Parathyroid adenoma (tissue), 2 donors: Measurements from ENCODE around the gene FCN2.

Experiments used
- H2AFZ ChIP-seq: fragments of 300-600 bp; sonication (generic); one replicate; pipeline ENCODE4 v1.7.0; 2017; ENCODE audit warnings: antibody characterized with exemption, mild to moderate bottlenecking
- H3K27ac ChIP-seq: fragments of 300-600 bp; sonication (generic); one replicate; pipeline ENCODE4 v1.7.0; 2017
- H3K27me3 ChIP-seq: fragments of 300-600 bp; sonication (generic); one replicate; pipeline ENCODE4 v1.7.0; 2017; ENCODE audit warnings: low read length; ENCODE audit not compliant: control insufficient read depth, insufficient read depth
- H3K36me3 ChIP-seq: fragments of 300-600 bp; sonication (generic); one replicate; pipeline ENCODE4 v1.7.0; 2017; ENCODE audit warnings: low read length; ENCODE audit not compliant: control insufficient read depth, insufficient read depth
- H3K4me1 ChIP-seq: fragments of 300-600 bp; sonication (generic); one replicate; pipeline ENCODE4 v1.7.0; 2017; ENCODE audit warnings: control low read depth
- H3K4me2 ChIP-seq: fragments of 300-600 bp; sonication (generic); one replicate; pipeline ENCODE4 v1.7.0; 2017; ENCODE audit warnings: low read length
- H3K4me3 ChIP-seq: fragments of 300-600 bp; sonication (generic); one replicate; pipeline ENCODE4 v1.7.0; 2017; ENCODE audit warnings: low read depth, low read length
- H3K79me2 ChIP-seq: fragments of 300-600 bp; sonication (generic); one replicate; pipeline ENCODE4 v1.7.0; 2017; ENCODE audit warnings: control low read depth
- H3K9ac ChIP-seq: fragments of 300-600 bp; sonication (generic); one replicate; pipeline ENCODE4 v1.7.0; 2017; ENCODE audit warnings: mild to moderate bottlenecking
- H3K9me3 ChIP-seq: fragments of 300-600 bp; sonication (generic); one replicate; pipeline ENCODE4 v1.7.0; 2017; ENCODE audit warnings: low read length; ENCODE audit not compliant: control insufficient read depth
- CTCF ChIP-seq: fragments of 300-600 bp; sonication (generic); IDR thresholded peaks from one replicate; pipeline ENCODE4 v1.7.0; 2017; ENCODE audit warnings: antibody characterized with exemption, mild to moderate bottlenecking
- donor health status: primary hyperparathyroidism.

The FCN2 gene

GRCh38 chr9:134918646-134919045 lies 38.0 kb downstream of the FCN2 start:
- Histone ChIP-seq H2AFZ (no peak overlapping the region), H3K4me3 (no peak overlapping the region), H3K79me2 (no peaks in the 10 kb centered on the region), H3K27ac (no peak overlapping the region), H3K9me3 (no peaks in the 10 kb centered on the region), H3K36me3 (no peaks in the 10 kb centered on the region), H3K27me3 (no peaks in the 10 kb centered on the region), H3K4me1 (no peaks in the 10 kb centered on the region), H3K4me2 (no peak overlapping the region), H3K9ac (no peak overlapping the region)
- TF ChIP-seq CTCF = no peak

GRCh38 chr9:134919303-134919702 lies 38.7 kb downstream of the FCN2 start:
- H3K36me3 ChIP-seq = no peaks in the 10 kb centered on the region
- no peaks in the 10 kb centered on the region for H3K9me3 ChIP-seq
- H3K4me1 ChIP-seq = no peaks in the 10 kb centered on the region
- H2AFZ ChIP-seq = no peak overlapping the region
- no peak overlapping the region for H3K9ac ChIP-seq
- no peak overlapping the region for H3K4me3 ChIP-seq
- TF ChIP-seq CTCF = no peak
- H3K79me2 ChIP-seq = no peaks in the 10 kb centered on the region
- H3K4me2 ChIP-seq = no peak overlapping the region
- H3K27me3 ChIP-seq = no peaks in the 10 kb centered on the region
- no peak overlapping the region for H3K27ac ChIP-seq

- H3K4me2 ChIP-seq = no peak overlapping the region
- TF ChIP-seq CTCF = no peak
- no peaks in the 10 kb centered on the region for H3K9me3 ChIP-seq
- no peak overlapping the region for H3K27ac ChIP-seq
- no peak overlapping the region for H2AFZ ChIP-seq
- no peak overlapping the region for H3K4me3 ChIP-seq
- no peaks in the 10 kb centered on the region for H3K27me3 ChIP-seq
- H3K9ac ChIP-seq = no peak overlapping the region
- H3K79me2 ChIP-seq = no peaks in the 10 kb centered on the region
- H3K36me3 ChIP-seq = no peaks in the 10 kb centered on the region
- H3K4me1 ChIP-seq = no peaks in the 10 kb centered on the region
Observed at GRCh38 chr9:134922066-134922931, 41.7 kb downstream of the FCN2 start.

- Histone ChIP-seq H3K4me3 (no peak overlapping the region), H2AFZ (no peak overlapping the region), H3K27ac (no peak overlapping the region), H3K4me1 (no peaks in the 10 kb centered on the region), H3K9me3 (no peaks in the 10 kb centered on the region), H3K4me2 (no peak overlapping the region), H3K27me3 (no peaks in the 10 kb centered on the region), H3K79me2 (no peaks in the 10 kb centered on the region), H3K9ac (no peak overlapping the region), H3K36me3 (no peaks in the 10 kb centered on the region)
- no peak for TF ChIP-seq CTCF
Observed at GRCh38 chr9:134922932-134923240, 42.3 kb downstream of the FCN2 start.

- no peaks in the 10 kb centered on the region for H3K4me1 ChIP-seq
- TF ChIP-seq CTCF = no peak
Observed at GRCh38 chr9:134923466-134923865, 42.9 kb downstream of the FCN2 start.

More at GRCh38 chr9:134923466-134923865, 42.9 kb downstream of the FCN2 start:
- Histone ChIP-seq H3K4me3 (no peak overlapping the region), H3K4me2 (no peak overlapping the region), H3K27ac (no peak overlapping the region), H3K9me3 (no peaks in the 10 kb centered on the region), H3K79me2 (no peaks in the 10 kb centered on the region), H3K36me3 (no peaks in the 10 kb centered on the region), H2AFZ (no peak overlapping the region), H3K9ac (no peak overlapping the region), H3K27me3 (no peaks in the 10 kb centered on the region)
